ENCODE measurements around the gene TBKBP1. TPM values are rescaled to one million over a fixed set of nuclear protein-coding genes. Genes with fewer than 3 reads are reported as not detected.

The TBKBP1 gene
- total and polyA plus RNA-seq, 9 donors = 6.0 to 28.8 (median 22.8) TPM

DNA sequence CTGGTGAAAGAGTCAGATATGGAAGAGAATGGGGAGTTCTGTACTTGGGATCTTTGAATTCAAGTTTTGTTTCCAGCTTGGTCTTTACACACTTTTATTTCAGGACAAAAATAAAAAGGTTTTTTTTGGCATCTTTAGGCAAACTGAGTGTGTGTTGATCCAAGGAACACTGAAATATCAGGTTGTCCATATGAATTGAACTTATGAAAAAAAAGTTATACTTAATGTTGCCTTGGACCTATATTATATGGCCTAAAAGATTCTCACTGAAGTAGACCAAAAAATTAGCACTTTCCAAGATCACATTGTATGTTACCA is 29.4 kb upstream of the TBKBP1 start:
- Histone ChIP-seq H3K36me3 (no peaks in the 10 kb centered on the region), H3K9me3 (no peaks in the 10 kb centered on the region)
- intact Hi-C loops (cut with DNase I) = no loop called here

DNA sequence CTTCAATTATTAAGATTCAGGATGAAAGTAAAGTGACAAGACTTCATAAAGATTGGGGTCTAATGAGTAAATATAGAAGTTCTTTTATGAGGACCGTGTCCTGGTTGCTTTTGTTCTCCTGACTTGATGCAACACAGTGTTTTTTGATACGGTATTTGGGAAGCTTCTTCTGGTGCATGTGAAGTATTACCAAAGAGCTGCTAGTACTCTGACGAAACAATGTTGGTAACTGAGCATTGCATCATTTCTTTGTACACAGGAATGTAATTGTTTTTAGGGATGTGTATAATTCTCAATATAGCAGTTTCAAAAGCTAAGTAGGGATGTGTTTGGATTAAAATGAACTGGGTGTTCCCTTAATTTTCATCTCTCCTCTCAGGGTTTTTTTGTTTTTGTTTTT is 28.3 kb upstream of the TBKBP1 start:
- no peak overlapping the region for H3K27ac ChIP-seq
- TF ChIP-seq EP300 (IDR thresholded peaks at IDR 0.05) (no peak), POLR2A (IDR thresholded peaks at IDR 0.05) (no peak)
- TF ChIP-seq, protein P1, sequence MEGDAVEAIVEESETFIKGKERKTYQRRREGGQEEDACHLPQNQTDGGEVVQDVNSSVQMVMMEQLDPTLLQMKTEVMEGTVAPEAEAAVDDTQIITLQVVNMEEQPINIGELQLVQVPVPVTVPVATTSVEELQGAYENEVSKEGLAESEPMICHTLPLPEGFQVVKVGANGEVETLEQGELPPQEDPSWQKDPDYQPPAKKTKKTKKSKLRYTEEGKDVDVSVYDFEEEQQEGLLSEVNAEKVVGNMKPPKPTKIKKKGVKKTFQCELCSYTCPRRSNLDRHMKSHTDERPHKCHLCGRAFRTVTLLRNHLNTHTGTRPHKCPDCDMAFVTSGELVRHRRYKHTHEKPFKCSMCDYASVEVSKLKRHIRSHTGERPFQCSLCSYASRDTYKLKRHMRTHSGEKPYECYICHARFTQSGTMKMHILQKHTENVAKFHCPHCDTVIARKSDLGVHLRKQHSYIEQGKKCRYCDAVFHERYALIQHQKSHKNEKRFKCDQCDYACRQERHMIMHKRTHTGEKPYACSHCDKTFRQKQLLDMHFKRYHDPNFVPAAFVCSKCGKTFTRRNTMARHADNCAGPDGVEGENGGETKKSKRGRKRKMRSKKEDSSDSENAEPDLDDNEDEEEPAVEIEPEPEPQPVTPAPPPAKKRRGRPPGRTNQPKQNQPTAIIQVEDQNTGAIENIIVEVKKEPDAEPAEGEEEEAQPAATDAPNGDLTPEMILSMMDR (IDR thresholded peaks at IDR 0.05) = no peak
- intact Hi-C loops (cut with DNase I) = no loop called here
- no peaks in the 10 kb centered on the region for H3K9me3 ChIP-seq
- H3K36me3 ChIP-seq = no peaks in the 10 kb centered on the region
- WGBS, 3 donors = 53 to 64% (median 59%) methylated on average over 3 of the region's 3 CpGs
- H3K27me3 ChIP-seq = no peaks in the 10 kb centered on the region
- no peaks in the 10 kb centered on the region for H3K4me1 ChIP-seq (ENCODE audit: insufficient read depth)
- H3K4me3 ChIP-seq = no peak overlapping the region
- DNase-seq = no peak

More for the DNA sequence above, 29.4 kb upstream of the TBKBP1 start:
- TF ChIP-seq POLR2A (IDR thresholded peaks at IDR 0.05) (no peak), EP300 (IDR thresholded peaks at IDR 0.05) (no peak)
- TF ChIP-seq, protein P1 (IDR thresholded peaks at IDR 0.05) = peak in 1 of 3 donors; percentile 6
- H3K27ac ChIP-seq = no peak overlapping the region
- H3K27me3 ChIP-seq = no peaks in the 10 kb centered on the region
- H3K4me1 ChIP-seq (ENCODE audit: insufficient read depth) = no peaks in the 10 kb centered on the region
- H3K4me3 ChIP-seq = no peak overlapping the region
- no peak for DNase-seq

DNA sequence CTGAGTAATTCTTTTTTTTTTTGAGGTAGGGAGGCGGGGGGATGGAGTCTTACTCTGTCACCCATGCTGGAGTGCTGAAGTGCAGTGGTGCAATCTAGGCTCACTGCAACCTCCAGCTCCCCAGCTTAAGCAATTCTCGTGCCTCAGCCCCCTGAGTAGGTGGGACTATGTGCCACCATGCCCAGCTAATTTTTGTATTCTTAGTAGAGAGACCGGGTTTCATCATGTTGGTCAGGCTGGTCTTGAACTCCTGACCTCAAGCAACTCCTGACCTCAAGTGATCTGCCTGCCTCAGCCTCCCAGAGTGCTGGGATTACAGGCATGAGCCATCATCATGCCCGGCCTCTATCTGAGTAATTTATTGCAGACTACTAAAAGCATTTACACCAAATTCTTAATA is 24.9 kb upstream of the TBKBP1 start:
- no peaks in the 10 kb centered on the region for H3K36me3 ChIP-seq

DNA sequence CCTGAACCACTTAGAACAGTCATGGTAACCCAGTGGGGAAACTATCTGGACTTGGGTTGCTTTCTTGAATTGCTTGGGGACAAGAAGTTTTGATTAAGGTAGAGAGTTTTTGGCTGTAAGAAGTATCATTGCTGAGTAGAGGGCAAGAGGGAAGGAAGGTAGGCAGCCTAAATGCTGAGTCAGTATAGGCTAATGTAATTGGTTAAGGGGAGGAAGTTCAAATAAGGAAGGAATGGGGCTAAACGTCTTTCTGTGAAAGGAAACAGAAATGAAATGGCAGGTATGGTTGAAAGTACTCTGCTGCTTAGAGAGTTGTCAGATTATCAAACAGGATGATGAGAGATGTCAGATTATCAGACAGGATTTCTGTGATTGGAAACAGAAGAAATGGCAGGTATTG is 23.9 kb upstream of the TBKBP1 start:
- H3K27ac ChIP-seq = no peak overlapping the region
- H3K9me3 ChIP-seq = no peaks in the 10 kb centered on the region
- WGBS, 3 donors = 20 to 31% (median 24%) methylated on average over 1 of the region's 1 CpG
- no peaks in the 10 kb centered on the region for H3K36me3 ChIP-seq
- no peaks in the 10 kb centered on the region for H3K4me1 ChIP-seq (ENCODE audit: insufficient read depth)
- no peaks in the 10 kb centered on the region for H3K27me3 ChIP-seq
- DNase-seq = no peak
- TF ChIP-seq, protein P1 (IDR thresholded peaks at IDR 0.05) = no peak
- TF ChIP-seq EP300 (IDR thresholded peaks at IDR 0.05) = no peak
- TF ChIP-seq POLR2A (IDR thresholded peaks at IDR 0.05) = no peak
- H3K4me3 ChIP-seq = no peak overlapping the region
- intact Hi-C loops (cut with DNase I) = no loop called here

More for the DNA sequence above, 24.9 kb upstream of the TBKBP1 start:
- Histone ChIP-seq H3K27me3 (no peaks in the 10 kb centered on the region), H3K4me1 (ENCODE audit: insufficient read depth) (no peaks in the 10 kb centered on the region), H3K9me3 (no peaks in the 10 kb centered on the region), H3K27ac (no peak overlapping the region), H3K4me3 (no peak overlapping the region)
- TF ChIP-seq POLR2A (IDR thresholded peaks at IDR 0.05) (no peak), EP300 (IDR thresholded peaks at IDR 0.05) (no peak)
- TF ChIP-seq, protein P1 (IDR thresholded peaks at IDR 0.05) = no peak
- no peak for DNase-seq
- 70 to 87% (median 78%) methylated on average over 4 of the region's 4 CpGs for WGBS, 3 donors
- intact Hi-C loops (cut with DNase I) = no loop called here

DNA sequence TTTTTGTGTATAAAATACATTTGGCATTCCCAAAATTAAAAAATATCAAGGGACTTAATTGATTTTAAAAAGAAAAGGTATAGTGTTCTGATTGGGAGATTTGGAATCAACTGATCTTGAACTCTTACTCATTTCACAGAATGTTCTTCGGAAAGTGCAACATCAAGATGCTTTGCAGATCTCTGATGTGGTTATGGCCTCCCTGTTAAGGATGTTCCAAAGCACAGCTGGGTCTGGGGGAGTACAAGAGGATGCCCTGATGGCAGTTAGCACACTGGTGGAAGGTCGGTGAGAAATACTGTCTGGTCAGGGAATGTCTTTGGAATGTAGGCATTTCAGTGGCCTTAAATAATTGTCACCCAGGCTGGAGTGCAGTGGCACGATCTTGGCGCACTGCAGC is 19.5 kb upstream of the TBKBP1 start:
- DNase-seq = no peak
- Histone ChIP-seq H3K27ac (no peak overlapping the region), H3K9me3 (no peaks in the 10 kb centered on the region), H3K4me1 (ENCODE audit: insufficient read depth) (no peaks in the 10 kb centered on the region), H3K27me3 (no peaks in the 10 kb centered on the region), H3K4me3 (no peak overlapping the region), H3K36me3 (no peaks in the 10 kb centered on the region)
- TF ChIP-seq POLR2A (IDR thresholded peaks at IDR 0.05) = no peak
- TF ChIP-seq, protein P1 (IDR thresholded peaks at IDR 0.05) = no peak
- TF ChIP-seq EP300 (IDR thresholded peaks at IDR 0.05) = no peak
- intact Hi-C loops (cut with DNase I) = no loop called here
- 62 to 75% (median 65%) methylated on average over 4 of the region's 4 CpGs for WGBS, 3 donors

Measured in ovary (tissue), 9 donors.